CD4-positive, alpha-beta T cell (primary cell): ENCODE measurements around the gene WDFY2. TPM values are rescaled to one million over a fixed set of nuclear protein-coding genes. Genes with fewer than 3 reads are reported as not detected.

ENCODE experiments used
- ATAC-seq: fragments of 200-7000 bp; cut with Tn5 transposase; one replicate; pipeline ENCODE4 v1.10.0; 2022; ENCODE audit warnings: mild to moderate bottlenecking; ENCODE audit not compliant: poor library complexity
- CTCF ChIA-PET: fragments of 350-600 bp; sonication (Branson Sonifier 250); formaldehyde crosslinking; loops from one replicate; lab custom pipeline; 2021; ENCODE audit warnings: antibody characterized with exemption, inconsistent platforms; lab: Charles Lee
- POLR2A ChIA-PET: fragments of 350-600 bp; sonication (Branson Sonifier 250); formaldehyde crosslinking; loops from one replicate; lab custom pipeline; 2021; ENCODE audit warnings: antibody characterized with exemption, inconsistent platforms; lab: Charles Lee
- DNase-seq, 14 experiments: peaks; one replicate each; pipeline ENCODE4 v3.0.0-alpha.2; 2013 to 2020; ENCODE audit warnings: mixed read lengths in 2 of 14
- H3K27ac ChIP-seq, 2 donors: one replicate each; pipeline versions ENCODE4 v1.5.1 to v1.7.0; 2013; ENCODE audit warnings: low read length in 2 of 2, low read depth in 1 of 2, mild to moderate bottlenecking in 1 of 2
- H3K27me3 ChIP-seq, 2 experiments: 1 replicate in 1 of 2; 2 replicates in 1 of 2; pipeline versions ENCODE4 v1.6.1 to v1.7.0; 2013; ENCODE audit warnings: low read length in 2 of 2, control low read depth in 1 of 2, mild to moderate bottlenecking in 1 of 2, moderate library complexity in 1 of 2; ENCODE audit not compliant: insufficient read depth in 2 of 2, control insufficient read depth in 1 of 2
- H3K36me3 ChIP-seq: one replicate; pipeline ENCODE4 v1.6.1; 2013; ENCODE audit warnings: low read length, control low read depth; ENCODE audit not compliant: insufficient read depth
- H3K4me1 ChIP-seq: one replicate; pipeline ENCODE4 v1.6.1; 2013; ENCODE audit warnings: low read length, control low read depth; ENCODE audit not compliant: insufficient read depth
- H3K4me3 ChIP-seq: one replicate; pipeline ENCODE4 v1.5.1; 2013; ENCODE audit warnings: mild to moderate bottlenecking, low read length, moderate library complexity
- H3K9me3 ChIP-seq, 2 experiments: 1 replicate in 1 of 2; 2 replicates in 1 of 2; pipeline versions ENCODE4 v1.6.1 to v1.7.0; 2013; ENCODE audit warnings: low read length in 2 of 2, mild to moderate bottlenecking in 2 of 2, control low read depth in 1 of 2, moderate library complexity in 1 of 2; ENCODE audit not compliant: control insufficient read depth in 1 of 2, insufficient read depth in 1 of 2
- H3K27ac Mint-ChIP-seq: one replicate; pipeline ENCODE4 v1.8.0; 2020; ENCODE audit warnings: mixed read lengths
- H3K27me3 Mint-ChIP-seq: one replicate; pipeline ENCODE4 v1.8.0; 2021; ENCODE audit warnings: mixed read lengths
- H3K36me3 Mint-ChIP-seq: one replicate; pipeline ENCODE4 v1.8.0; 2021; ENCODE audit warnings: low read depth, mixed read lengths
- H3K4me1 Mint-ChIP-seq: one replicate; pipeline ENCODE4 v1.8.0; 2021; ENCODE audit warnings: low read depth, mixed read lengths
- H3K4me3 Mint-ChIP-seq: one replicate; pipeline ENCODE4 v1.8.0; 2020; ENCODE audit warnings: mild to moderate bottlenecking, mixed read lengths
- H3K9me3 Mint-ChIP-seq: one replicate; pipeline ENCODE4 v1.8.0; 2020; ENCODE audit warnings: mixed read lengths
- intact Hi-C, 2 experiments: fragments of 100-400 bp; cut with DNase I in 1 of 2; cut with micrococcal nuclease in 1 of 2; formaldehyde crosslinking; loops; one replicate each; pipeline versions ENCODE4 v1.15.1 to v1.9.0; 2023 to 2025; cut with DNase I, micrococcal nuclease
- total RNA-seq, 174 experiments: library from RNA in 2 of 174; stranded (reverse) in 2 of 174; gene quantifications; one replicate each; pipeline ENCODE4 v1.2.3 and lab custom pipeline; 2021 to 2026
- TF ChIP-seq, protein P1 (sequence below): fragments of 200-600 bp; IDR thresholded peaks from one replicate; pipeline ENCODE4 v1.8.0; 2022; ENCODE audit warnings: antibody characterized with exemption, mild to moderate bottlenecking

Gene WDFY2
- total RNA-seq, 2 experiments from 2014 or later = 21.4 to 21.9 TPM

- TF ChIP-seq, protein P1, sequence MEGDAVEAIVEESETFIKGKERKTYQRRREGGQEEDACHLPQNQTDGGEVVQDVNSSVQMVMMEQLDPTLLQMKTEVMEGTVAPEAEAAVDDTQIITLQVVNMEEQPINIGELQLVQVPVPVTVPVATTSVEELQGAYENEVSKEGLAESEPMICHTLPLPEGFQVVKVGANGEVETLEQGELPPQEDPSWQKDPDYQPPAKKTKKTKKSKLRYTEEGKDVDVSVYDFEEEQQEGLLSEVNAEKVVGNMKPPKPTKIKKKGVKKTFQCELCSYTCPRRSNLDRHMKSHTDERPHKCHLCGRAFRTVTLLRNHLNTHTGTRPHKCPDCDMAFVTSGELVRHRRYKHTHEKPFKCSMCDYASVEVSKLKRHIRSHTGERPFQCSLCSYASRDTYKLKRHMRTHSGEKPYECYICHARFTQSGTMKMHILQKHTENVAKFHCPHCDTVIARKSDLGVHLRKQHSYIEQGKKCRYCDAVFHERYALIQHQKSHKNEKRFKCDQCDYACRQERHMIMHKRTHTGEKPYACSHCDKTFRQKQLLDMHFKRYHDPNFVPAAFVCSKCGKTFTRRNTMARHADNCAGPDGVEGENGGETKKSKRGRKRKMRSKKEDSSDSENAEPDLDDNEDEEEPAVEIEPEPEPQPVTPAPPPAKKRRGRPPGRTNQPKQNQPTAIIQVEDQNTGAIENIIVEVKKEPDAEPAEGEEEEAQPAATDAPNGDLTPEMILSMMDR = no peak
- Histone ChIP-seq H3K9me3 (peaks cover 2 to 3% of the 10 kb centered on the region in 2 experiments), H3K4me3 (no peak overlapping the region), H3K27ac (no peak overlapping the region), H3K36me3 (peaks cover 24% of the 10 kb centered on the region), H3K4me1 (no peaks in the 10 kb centered on the region), H3K27me3 (no peaks in the 10 kb centered on the region)
- H3K4me3 Mint-ChIP-seq = no peak overlapping the region
- ATAC-seq (no peak), DNase-seq (no peak)
- peaks cover 3% of the 10 kb centered on the region for H3K4me1 Mint-ChIP-seq
- H3K27ac Mint-ChIP-seq = no peak overlapping the region
- ChIA-PET CTCF (interaction anchor here (0.9 kb wide), 1 partner anchor 55 kb away, joined by 3 read pairs; no protein-coding TSS in a partner anchor), POLR2A (no interaction called here)
- H3K9me3 Mint-ChIP-seq = peaks cover 2% of the 10 kb centered on the region
- H3K36me3 Mint-ChIP-seq = peaks cover 87% of the 10 kb centered on the region
- no peaks in the 10 kb centered on the region for H3K27me3 Mint-ChIP-seq
- intact Hi-C loops = loop anchor here in 1 of 2 experiments (10.0 kb wide), 1 partner anchor 672 kb away; no protein-coding TSS in a partner anchor
Measured at GRCh38 chr13:51742611-51743010, 158.3 kb downstream of the WDFY2 start.

DNA sequence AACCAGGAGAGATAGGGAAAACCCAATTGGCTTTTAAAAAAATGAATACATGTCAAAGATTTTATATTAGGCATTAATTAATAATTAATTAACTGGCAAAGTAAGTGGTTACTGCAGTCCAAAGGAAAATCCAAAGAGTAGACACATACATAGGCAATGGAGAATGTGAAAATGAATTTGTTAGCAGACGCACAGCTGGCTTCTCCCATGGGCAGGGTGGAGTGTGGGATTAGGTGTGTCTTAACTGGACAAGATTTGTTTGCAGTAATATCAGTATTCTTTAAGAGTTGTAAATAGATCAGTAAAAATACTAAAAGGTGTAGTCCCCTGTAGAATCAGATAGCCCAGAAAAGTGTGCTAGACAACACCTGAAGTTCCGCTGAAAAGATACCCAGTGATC is 161.0 kb downstream of the WDFY2 start:
- Mint-ChIP-seq H3K4me3 (no peak overlapping the region), H3K27ac (no peak overlapping the region), H3K36me3 (peaks cover 84% of the 10 kb centered on the region), H3K27me3 (no peaks in the 10 kb centered on the region), H3K4me1 (no peaks in the 10 kb centered on the region), H3K9me3 (peaks cover 7% of the 10 kb centered on the region)
- intact Hi-C loops = loop anchor here in 1 of 2 experiments (10.0 kb wide), 1 partner anchor 670 kb away; no protein-coding TSS in a partner anchor
- Histone ChIP-seq H3K9me3 (peaks cover 8 to 15% of the 10 kb centered on the region in 2 experiments), H3K4me1 (no peaks in the 10 kb centered on the region), H3K27ac (no peak overlapping the region), H3K27me3 (no peaks in the 10 kb centered on the region), H3K4me3 (no peak overlapping the region), H3K36me3 (peaks cover 7% of the 10 kb centered on the region)
- ChIA-PET CTCF (no interaction called here), POLR2A (no interaction called here)
- no peak for DNase-seq
- ATAC-seq = no peak
- TF ChIP-seq, protein P1 = no peak

DNA sequence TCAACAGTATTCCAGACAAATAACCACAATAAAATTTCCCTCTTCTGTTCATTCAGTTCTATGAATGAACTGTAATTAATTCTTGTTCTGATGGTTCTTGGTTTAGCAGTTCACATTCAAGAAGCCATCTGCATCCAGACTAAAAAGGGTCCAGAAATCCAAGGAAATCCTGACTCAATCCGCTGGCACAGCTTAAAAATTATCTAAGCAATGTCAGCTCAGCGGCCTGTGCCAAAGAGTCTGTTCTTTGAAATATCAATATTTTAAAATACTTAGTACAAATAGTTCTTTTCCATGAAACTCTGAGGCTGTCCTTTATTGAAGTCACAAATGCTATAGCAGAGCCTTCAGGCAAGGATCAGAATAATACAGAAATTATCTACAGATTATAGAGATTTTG is 162.5 kb downstream of the WDFY2 start:
- DNase-seq = no peak
- ChIA-PET CTCF (no interaction called here), POLR2A (no interaction called here)
- Mint-ChIP-seq H3K27me3 (no peaks in the 10 kb centered on the region), H3K4me3 (no peak overlapping the region), H3K9me3 (peaks cover 7% of the 10 kb centered on the region), H3K4me1 (no peaks in the 10 kb centered on the region), H3K36me3 (peaks cover 86% of the 10 kb centered on the region), H3K27ac (no peak overlapping the region)
- H3K9me3 ChIP-seq = peaks cover 8 to 15% of the 10 kb centered on the region in 2 experiments
- peaks cover 16% of the 10 kb centered on the region for H3K36me3 ChIP-seq
- no peaks in the 10 kb centered on the region for H3K27me3 ChIP-seq
- ATAC-seq = no peak
- H3K4me3 ChIP-seq = no peak overlapping the region
- intact Hi-C loops = loop anchor here in 1 of 2 experiments (10.0 kb wide), 1 partner anchor 668 kb away; no protein-coding TSS in a partner anchor
- TF ChIP-seq, protein P1 = no peak
- H3K4me1 ChIP-seq = no peaks in the 10 kb centered on the region
- no peak overlapping the region for H3K27ac ChIP-seq
